Measurements from ENCODE around the gene RAB17.
A peak's percentile ranks its signal among the peaks of the same experiment; 100 is the strongest.
"Not testable (repeated sequence)": the region's sequence is repeated elsewhere in the genome, so short reads cannot be mapped to it uniquely, and the experiment has no call there.

RAB17 gene

GRCh38 chr2:237598468-237599208, 8.1 kb upstream of the RAB17 start:
- Mint-ChIP-seq H3K27me3 (peaks cover 23% of the 10 kb centered on the region), H3K27ac (no peak overlapping the region), H3K4me1 (peaks cover 16% of the 10 kb centered on the region), H3K9me3 (no peaks in the 10 kb centered on the region), H3K36me3 (no peaks in the 10 kb centered on the region), H3K4me3 (no peak overlapping the region)
- CTCF ChIA-PET = interaction anchor here (1.2 kb wide), 1 partner anchor 27 kb away, joined by 3 read pairs; no protein-coding TSS in a partner anchor
- no peak for DNase-seq

GRCh38 chr2:237597196-237598145, 6.9 kb upstream of the RAB17 start:
- Mint-ChIP-seq H3K9me3 (no peaks in the 10 kb centered on the region), H3K4me3 (no peak overlapping the region), H3K27ac (peak overlapping the region; percentile 54), H3K4me1 (peaks cover 4% of the 10 kb centered on the region), H3K36me3 (no peaks in the 10 kb centered on the region), H3K27me3 (peaks cover 25% of the 10 kb centered on the region)
- DNase-seq = no peak
- CTCF ChIA-PET = interaction anchor here (1.2 kb wide), 1 partner anchor 26 kb away, joined by 3 read pairs; no protein-coding TSS in a partner anchor

GRCh38 chr2:237596520-237597195, 6.1 kb upstream of the RAB17 start:
- H3K4me1 Mint-ChIP-seq = peaks cover 5% of the 10 kb centered on the region
- H3K36me3 Mint-ChIP-seq = no peaks in the 10 kb centered on the region
- no peak overlapping the region for H3K27ac Mint-ChIP-seq
- no peak overlapping the region for H3K4me3 Mint-ChIP-seq
- no peaks in the 10 kb centered on the region for H3K9me3 Mint-ChIP-seq
- CTCF ChIA-PET = no interaction called here
- H3K27me3 Mint-ChIP-seq = peaks cover 26% of the 10 kb centered on the region
- DNase-seq = no peak

GRCh38 chr2:237595829-237596519, 5.4 kb upstream of the RAB17 start:
- Mint-ChIP-seq H3K27me3 (peaks cover 33% of the 10 kb centered on the region), H3K4me1 (peaks cover 12% of the 10 kb centered on the region)
- DNase-seq, H3K4me3 Mint-ChIP-seq, H3K36me3 Mint-ChIP-seq, H3K9me3 Mint-ChIP-seq, H3K27ac Mint-ChIP-seq, CTCF ChIA-PET: not testable (repeated sequence)

GRCh38 chr2:237594514-237594871, 4.0 kb upstream of the RAB17 start:
- no peak overlapping the region for H3K4me3 Mint-ChIP-seq
- no peaks in the 10 kb centered on the region for H3K36me3 Mint-ChIP-seq
- H3K27me3 Mint-ChIP-seq = peaks cover 30% of the 10 kb centered on the region
- CTCF ChIA-PET = no interaction called here
- H3K4me1 Mint-ChIP-seq = peaks cover 18% of the 10 kb centered on the region
- no peak for DNase-seq
- H3K27ac Mint-ChIP-seq = no peak overlapping the region
- no peaks in the 10 kb centered on the region for H3K9me3 Mint-ChIP-seq

- CTCF ChIA-PET = no interaction called here
- H3K9me3 Mint-ChIP-seq = no peaks in the 10 kb centered on the region
These were observed 3.2 kb upstream of the RAB17 start for GRCh38 chr2:237593596-237594320.

GRCh38 chr2:237593036-237593435, 2.5 kb upstream of the RAB17 start:
- DNase-seq = no peak
- no peaks in the 10 kb centered on the region for H3K9me3 Mint-ChIP-seq
- H3K27ac Mint-ChIP-seq = no peak overlapping the region
- H3K4me3 Mint-ChIP-seq = no peak overlapping the region
- peaks cover 32% of the 10 kb centered on the region for H3K27me3 Mint-ChIP-seq
- no peaks in the 10 kb centered on the region for H3K36me3 Mint-ChIP-seq
- CTCF ChIA-PET = no interaction called here
- H3K4me1 Mint-ChIP-seq = peaks cover 18% of the 10 kb centered on the region

More at GRCh38 chr2:237593596-237594320, 3.2 kb upstream of the RAB17 start:
- Mint-ChIP-seq H3K4me3 (no peak overlapping the region), H3K36me3 (no peaks in the 10 kb centered on the region), H3K4me1 (peaks cover 18% of the 10 kb centered on the region), H3K27ac (no peak overlapping the region), H3K27me3 (peaks cover 28% of the 10 kb centered on the region)
- DNase-seq = no peak

- Mint-ChIP-seq H3K4me1 (peaks cover 18% of the 10 kb centered on the region), H3K27ac (no peak overlapping the region), H3K36me3 (no peaks in the 10 kb centered on the region), H3K4me3 (no peak overlapping the region), H3K9me3 (no peaks in the 10 kb centered on the region), H3K27me3 (peaks cover 37% of the 10 kb centered on the region)
- CTCF ChIA-PET = interaction anchor here (0.6 to 0.8 kb wide), 2 partner anchors 11 to 150 kb away, joined by 5 read pairs; no protein-coding TSS in a partner anchor
- no peak for DNase-seq
These were observed 2.0 kb upstream of the RAB17 start for GRCh38 chr2:237592425-237592980.

- Mint-ChIP-seq H3K4me1 (peaks cover 17% of the 10 kb centered on the region), H3K36me3 (no peaks in the 10 kb centered on the region), H3K9me3 (no peaks in the 10 kb centered on the region), H3K27me3 (peaks cover 42% of the 10 kb centered on the region), H3K27ac (no peak overlapping the region), H3K4me3 (no peak overlapping the region)
- DNase-seq = peak; percentile 36
- CTCF ChIA-PET = interaction anchor here (0.9 kb wide), 1 partner anchor 11 kb away, joined by 3 read pairs; no protein-coding TSS in a partner anchor
These were observed 777 bp upstream of the RAB17 start for GRCh38 chr2:237591141-237591881.

GRCh38 chr2:237588044-237588696, 2.4 kb downstream of the RAB17 start:
- Mint-ChIP-seq H3K4me3 (no peak overlapping the region), H3K9me3 (no peaks in the 10 kb centered on the region), H3K27me3 (peaks cover 39% of the 10 kb centered on the region), H3K4me1 (peaks cover 16% of the 10 kb centered on the region), H3K27ac (no peak overlapping the region), H3K36me3 (no peaks in the 10 kb centered on the region)
- no peak for DNase-seq
- CTCF ChIA-PET = no interaction called here

- CTCF ChIA-PET = interaction anchor here (1.0 to 1.6 kb wide), 5 partner anchors 24 to 160 kb away, joined by 3 to 5 read pairs (median 3); no protein-coding TSS in a partner anchor
- H3K36me3 Mint-ChIP-seq = no peaks in the 10 kb centered on the region
- H3K27me3 Mint-ChIP-seq = peaks cover 27% of the 10 kb centered on the region
- peaks cover 9% of the 10 kb centered on the region for H3K4me1 Mint-ChIP-seq
- H3K9me3 Mint-ChIP-seq = no peaks in the 10 kb centered on the region
- no peak for DNase-seq
- no peak overlapping the region for H3K27ac Mint-ChIP-seq
- no peak overlapping the region for H3K4me3 Mint-ChIP-seq
These were observed 4.8 kb downstream of the RAB17 start for GRCh38 chr2:237585590-237586221.

Data from activated naive CD4-positive, alpha-beta T cell treated with anti-CD3 and anti-CD28 coated beads, Interleukin-2, amount 10 ng/mL, durations not matched to agents 7 days and 5 days (primary cell).